Ectodermal cell (in vitro differentiated cells): ENCODE measurements around the gene STK25.
"Not testable (repeated sequence)": the region's sequence is repeated elsewhere in the genome, so short reads cannot be mapped to it uniquely, and the experiment has no call there.

Experiments
- H3K27ac ChIP-seq: 2 replicates; pipeline ENCODE4 v1.7.0; 2013; ENCODE audit warnings: mild to moderate bottlenecking, low read depth, low read length; ENCODE audit not compliant: insufficient read depth, poor library complexity, severe bottlenecking
- H3K27me3 ChIP-seq: 2 replicates; pipeline ENCODE4 v1.7.0; 2013; ENCODE audit warnings: mild to moderate bottlenecking, low read length; ENCODE audit not compliant: insufficient read depth, control insufficient read depth, poor library complexity, severe bottlenecking
- H3K36me3 ChIP-seq: one replicate; pipeline ENCODE4 v1.7.0; 2013; ENCODE audit warnings: low read length; ENCODE audit not compliant: control insufficient read depth, insufficient read depth
- H3K4me1 ChIP-seq: one replicate; pipeline ENCODE4 v1.7.0; 2013; ENCODE audit warnings: low read length; ENCODE audit not compliant: control insufficient read depth, insufficient read depth
- H3K4me3 ChIP-seq: 2 replicates; pipeline ENCODE4 v1.7.0; 2013; ENCODE audit warnings: low read depth, low read length, control low read depth; ENCODE audit not compliant: insufficient read depth
- H3K9me3 ChIP-seq: 2 replicates; pipeline ENCODE4 v1.7.0; 2013; ENCODE audit warnings: mild to moderate bottlenecking, low read length, moderate library complexity; ENCODE audit not compliant: control insufficient read depth
- WGBS, 2 experiments: methylation state at CpG; one replicate each; pipeline ENCODE4 v1.1.7; 2013; ENCODE audit warnings: missing lambda C conversion rate in 2 of 2; 5-methylcytosine and 5-hydroxymethylcytosine counted together

STK25 gene

GRCh38 chr2:241463276-241464135 lies 44.9 kb downstream of the STK25 start:
- Histone ChIP-seq H3K4me3 (no peak overlapping the region), H3K4me1 (no peaks in the 10 kb centered on the region), H3K9me3 (no peaks in the 10 kb centered on the region), H3K27me3 (no peaks in the 10 kb centered on the region), H3K27ac (no peak overlapping the region), H3K36me3 (no peaks in the 10 kb centered on the region)
- 91 to 92% methylated on average over 18 of the region's 18 CpGs for WGBS, 2 experiments

- no peaks in the 10 kb centered on the region for H3K27me3 ChIP-seq
- no peaks in the 10 kb centered on the region for H3K36me3 ChIP-seq
- no peak overlapping the region for H3K27ac ChIP-seq
- H3K4me3 ChIP-seq = no peak overlapping the region
- H3K9me3 ChIP-seq = no peaks in the 10 kb centered on the region
- 96% methylated on average over 19 of the region's 19 CpGs for WGBS, 2 experiments
- H3K4me1 ChIP-seq = no peaks in the 10 kb centered on the region
Measured at GRCh38 chr2:241461693-241462677, 46.4 kb downstream of the STK25 start.

GRCh38 chr2:241460631-241461030 lies 47.8 kb downstream of the STK25 start:
- Histone ChIP-seq H3K27me3 (no peaks in the 10 kb centered on the region), H3K36me3 (no peaks in the 10 kb centered on the region), H3K27ac (no peak overlapping the region), H3K4me3 (no peak overlapping the region), H3K4me1 (no peaks in the 10 kb centered on the region), H3K9me3 (no peaks in the 10 kb centered on the region)
- 86 to 89% methylated on average over 3 of the region's 3 CpGs for WGBS, 2 experiments

- H3K36me3 ChIP-seq = no peaks in the 10 kb centered on the region
- no peaks in the 10 kb centered on the region for H3K4me1 ChIP-seq
- H3K27ac ChIP-seq = no peak overlapping the region
- no peaks in the 10 kb centered on the region for H3K9me3 ChIP-seq
- no peaks in the 10 kb centered on the region for H3K27me3 ChIP-seq
- WGBS, 2 experiments = 91% methylated on average over 13 of the region's 13 CpGs
- H3K4me3 ChIP-seq = no peak overlapping the region
Measured at GRCh38 chr2:241459520-241459919, 48.9 kb downstream of the STK25 start.

GRCh38 chr2:241458687-241459086 lies 49.7 kb downstream of the STK25 start:
- Histone ChIP-seq H3K4me3 (no peak overlapping the region), H3K9me3 (no peaks in the 10 kb centered on the region), H3K27ac (no peak overlapping the region), H3K36me3 (no peaks in the 10 kb centered on the region), H3K4me1 (no peaks in the 10 kb centered on the region), H3K27me3 (no peaks in the 10 kb centered on the region)
- 90 to 94% methylated on average over 5 of the region's 5 CpGs for WGBS, 2 experiments

- 76 to 81% methylated on average over 11 of the region's 11 CpGs for WGBS, 2 experiments
- H3K4me1 ChIP-seq = no peaks in the 10 kb centered on the region
Measured at GRCh38 chr2:241456546-241456945, 51.8 kb downstream of the STK25 start.

GRCh38 chr2:241454837-241455485 lies 53.4 kb downstream of the STK25 start:
- H3K27me3 ChIP-seq = no peaks in the 10 kb centered on the region
- no peaks in the 10 kb centered on the region for H3K9me3 ChIP-seq
- H3K27ac ChIP-seq = no peak overlapping the region
- no peaks in the 10 kb centered on the region for H3K36me3 ChIP-seq
- H3K4me1 ChIP-seq = no peaks in the 10 kb centered on the region
- 95 to 98% methylated on average over 3 of the region's 3 CpGs for WGBS, 2 experiments
- H3K4me3 ChIP-seq = no peak overlapping the region

More at GRCh38 chr2:241456546-241456945, 51.8 kb downstream of the STK25 start:
- H3K36me3 ChIP-seq = no peaks in the 10 kb centered on the region
- H3K9me3 ChIP-seq = no peaks in the 10 kb centered on the region
- no peak overlapping the region for H3K27ac ChIP-seq
- H3K27me3 ChIP-seq = no peaks in the 10 kb centered on the region
- H3K4me3 ChIP-seq = no peak overlapping the region

GRCh38 chr2:241453919-241454318 lies 54.5 kb downstream of the STK25 start:
- not testable (repeated sequence) for H3K27me3 ChIP-seq, H3K4me3 ChIP-seq, H3K36me3 ChIP-seq, H3K9me3 ChIP-seq, H3K27ac ChIP-seq, H3K4me1 ChIP-seq
- 92 to 95% methylated on average over 9 of the region's 9 CpGs for WGBS, 2 experiments

GRCh38 chr2:241451840-241452506 lies 56.4 kb downstream of the STK25 start:
- 92% methylated on average over 10 of the region's 10 CpGs for WGBS, 2 experiments
- no peaks in the 10 kb centered on the region for H3K4me1 ChIP-seq
- H3K36me3 ChIP-seq = no peaks in the 10 kb centered on the region
- no peak overlapping the region for H3K4me3 ChIP-seq
- H3K27ac ChIP-seq = no peak overlapping the region
- H3K9me3 ChIP-seq = no peaks in the 10 kb centered on the region
- H3K27me3 ChIP-seq = no peaks in the 10 kb centered on the region
